Measurements from ENCODE around the gene TAOK2.
A peak's percentile ranks its signal among the peaks of the same experiment; 100 is the strongest.

The TAOK2 gene

DNA sequence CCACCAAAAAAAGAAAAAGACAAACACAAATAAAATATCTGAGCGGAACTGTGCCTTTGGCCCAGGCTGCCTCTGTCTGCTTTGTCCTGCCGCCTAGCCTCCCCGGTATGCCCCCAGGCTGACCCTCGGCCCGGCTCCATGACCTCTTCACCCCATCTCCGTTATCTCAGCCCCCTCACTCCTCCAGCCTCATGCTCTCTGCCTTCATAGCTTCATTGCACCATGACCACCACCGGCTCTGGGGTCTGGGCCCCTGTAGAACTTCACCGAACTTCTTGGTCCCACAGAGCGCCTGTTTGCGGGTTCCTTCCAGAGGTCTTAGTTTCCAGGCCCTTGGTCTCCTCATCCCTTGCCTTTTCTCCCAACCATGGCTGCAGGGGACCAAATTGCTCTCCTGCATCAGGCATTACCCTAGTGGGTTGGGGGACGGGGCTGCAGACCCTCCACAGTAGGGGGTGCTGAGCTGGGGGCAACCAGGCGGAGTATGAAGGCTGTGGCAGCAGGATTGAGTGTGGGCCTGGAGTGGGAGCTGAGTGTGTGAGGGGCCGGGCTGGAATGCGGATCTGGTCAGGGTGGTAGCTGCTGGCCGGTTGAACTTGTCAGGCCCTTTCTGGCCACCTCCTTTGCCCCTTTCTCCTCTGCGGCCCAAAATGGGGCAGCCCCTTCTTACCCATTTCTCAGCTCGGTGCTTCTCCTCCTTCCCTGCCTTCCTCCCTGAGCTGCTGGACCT lies 14.8 kb downstream of the TAOK2 start:
- no peak for DNase-seq

DNA sequence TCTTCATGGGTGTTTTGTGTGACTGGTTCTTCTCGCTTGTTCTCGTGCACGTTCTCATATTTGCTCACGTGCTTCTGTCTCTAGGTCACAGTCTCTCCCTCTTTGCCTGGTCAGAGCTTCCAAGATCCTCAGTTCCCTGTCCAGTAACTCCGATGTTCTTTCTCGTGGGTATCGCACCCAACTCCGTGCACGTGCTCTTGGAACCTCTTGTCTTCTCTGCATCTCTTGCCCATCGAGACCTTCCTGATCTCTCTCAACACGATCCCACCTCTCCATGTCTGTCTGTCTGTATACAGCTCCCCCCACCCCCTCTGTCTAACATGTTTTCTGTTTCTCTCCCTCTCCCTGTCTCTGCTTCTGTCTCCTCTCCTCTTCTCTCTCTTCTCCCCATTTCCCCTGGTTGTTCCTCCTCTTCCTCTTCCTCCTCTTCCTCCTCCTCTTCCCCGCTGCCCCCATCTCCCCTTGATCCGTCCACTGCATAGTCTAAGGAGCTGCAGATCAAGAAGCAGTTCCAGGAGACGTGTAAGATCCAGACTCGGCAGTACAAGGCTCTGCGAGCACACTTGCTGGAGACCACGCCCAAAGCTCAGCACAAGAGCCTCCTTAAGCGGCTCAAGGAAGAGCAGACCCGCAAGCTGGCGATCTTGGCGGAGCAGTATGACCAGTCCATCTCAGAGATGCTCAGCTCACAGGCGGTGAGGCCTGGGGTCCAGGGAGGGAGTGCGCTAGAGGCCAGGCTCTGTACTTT lies 15.6 kb downstream of the TAOK2 start:
- DNase-seq: no peak

DNA sequence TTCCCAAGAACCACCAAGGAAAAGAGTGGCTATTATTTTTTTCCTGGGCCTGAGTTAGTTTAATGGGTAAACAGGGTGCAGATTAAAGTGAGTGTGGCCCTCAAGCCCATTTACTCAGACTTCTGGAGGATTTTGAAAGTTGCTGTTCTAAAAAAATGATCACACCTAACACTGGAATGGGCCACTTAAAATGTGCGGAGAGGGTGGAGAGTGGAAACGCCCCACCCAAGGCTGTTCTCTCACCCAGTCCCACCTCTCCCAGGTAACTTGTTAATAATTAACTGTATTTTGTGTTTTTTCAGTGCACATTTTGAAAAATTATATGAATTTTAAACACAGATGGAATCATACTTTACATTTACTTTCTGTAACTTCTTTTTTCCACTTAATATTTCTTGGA lies 16.4 kb downstream of the TAOK2 start:
- DNase-seq: no peak

DNA sequence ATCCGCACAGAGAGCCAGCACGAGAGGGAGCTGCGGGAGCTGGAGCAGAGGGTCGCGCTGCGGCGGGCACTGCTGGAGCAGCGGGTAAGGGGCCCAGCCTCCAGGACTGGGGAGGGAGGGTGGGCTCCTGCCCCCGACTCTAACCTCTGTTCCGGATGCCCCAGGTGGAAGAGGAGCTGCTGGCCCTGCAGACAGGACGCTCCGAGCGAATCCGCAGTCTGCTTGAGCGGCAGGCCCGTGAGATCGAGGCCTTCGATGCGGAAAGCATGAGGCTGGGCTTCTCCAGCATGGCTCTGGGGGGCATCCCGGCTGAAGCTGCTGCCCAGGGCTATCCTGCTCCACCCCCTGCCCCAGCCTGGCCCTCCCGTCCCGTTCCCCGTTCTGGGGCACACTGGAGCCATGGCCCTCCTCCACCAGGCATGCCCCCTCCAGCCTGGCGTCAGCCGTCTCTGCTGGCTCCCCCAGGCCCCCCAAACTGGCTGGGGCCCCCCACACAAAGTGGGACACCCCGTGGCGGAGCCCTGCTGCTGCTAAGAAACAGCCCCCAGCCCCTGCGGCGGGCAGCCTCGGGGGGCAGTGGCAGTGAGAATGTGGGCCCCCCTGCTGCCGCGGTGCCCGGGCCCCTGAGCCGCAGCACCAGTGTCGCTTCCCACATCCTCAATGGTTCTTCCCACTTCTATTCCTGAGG lies 17.4 kb downstream of the TAOK2 start:
- no peak for DNase-seq

DNA sequence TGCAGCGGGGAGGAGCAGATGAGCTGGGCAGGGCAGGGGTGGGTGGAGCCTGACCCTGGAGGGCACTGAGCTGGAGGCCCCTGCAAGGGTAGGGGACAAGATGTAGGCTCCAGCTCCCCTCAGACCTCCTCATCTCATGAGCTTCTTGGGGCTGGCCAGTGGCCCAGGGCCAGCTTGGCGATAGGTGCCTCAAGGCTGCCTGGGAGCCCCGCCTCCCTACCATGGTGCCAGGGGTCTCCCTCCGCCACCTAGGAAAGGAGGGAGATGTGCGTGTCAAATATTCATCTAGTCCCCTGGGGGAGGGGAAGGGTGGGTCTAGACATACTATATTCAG lies 17.9 kb downstream of the TAOK2 start:
- DNase-seq: no peak

DNA sequence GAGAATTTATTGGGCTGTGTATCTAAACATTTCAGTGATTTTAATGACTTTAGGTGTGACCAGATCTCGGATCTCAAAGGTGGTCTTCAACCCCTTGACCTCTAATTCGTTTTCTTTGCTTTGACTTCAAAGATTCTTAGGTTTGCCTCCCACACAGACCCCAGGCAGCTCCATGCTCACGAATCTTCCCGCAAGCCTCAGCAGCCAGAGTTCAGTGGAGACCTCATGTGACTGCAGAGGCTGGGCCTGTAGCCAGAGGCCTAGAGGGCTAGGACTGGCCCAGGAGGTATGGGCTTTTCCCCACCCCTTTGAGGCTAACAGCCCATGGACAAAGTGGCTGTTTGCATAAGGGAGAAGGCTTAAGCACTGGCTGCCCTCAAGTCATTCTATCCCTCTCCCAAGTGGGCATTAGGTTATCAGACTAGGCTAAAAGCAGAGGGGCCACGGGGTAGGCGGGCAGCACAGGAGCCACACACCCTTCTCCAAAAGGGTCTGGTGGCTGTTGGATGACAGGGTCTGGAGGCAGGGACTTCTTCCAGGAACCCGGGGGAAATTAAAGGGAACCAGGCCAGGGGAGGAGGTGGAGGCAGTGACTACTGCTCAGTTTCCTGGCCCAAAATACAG lies 18.8 kb downstream of the TAOK2 start:
- DNase-seq: no peak

DNA sequence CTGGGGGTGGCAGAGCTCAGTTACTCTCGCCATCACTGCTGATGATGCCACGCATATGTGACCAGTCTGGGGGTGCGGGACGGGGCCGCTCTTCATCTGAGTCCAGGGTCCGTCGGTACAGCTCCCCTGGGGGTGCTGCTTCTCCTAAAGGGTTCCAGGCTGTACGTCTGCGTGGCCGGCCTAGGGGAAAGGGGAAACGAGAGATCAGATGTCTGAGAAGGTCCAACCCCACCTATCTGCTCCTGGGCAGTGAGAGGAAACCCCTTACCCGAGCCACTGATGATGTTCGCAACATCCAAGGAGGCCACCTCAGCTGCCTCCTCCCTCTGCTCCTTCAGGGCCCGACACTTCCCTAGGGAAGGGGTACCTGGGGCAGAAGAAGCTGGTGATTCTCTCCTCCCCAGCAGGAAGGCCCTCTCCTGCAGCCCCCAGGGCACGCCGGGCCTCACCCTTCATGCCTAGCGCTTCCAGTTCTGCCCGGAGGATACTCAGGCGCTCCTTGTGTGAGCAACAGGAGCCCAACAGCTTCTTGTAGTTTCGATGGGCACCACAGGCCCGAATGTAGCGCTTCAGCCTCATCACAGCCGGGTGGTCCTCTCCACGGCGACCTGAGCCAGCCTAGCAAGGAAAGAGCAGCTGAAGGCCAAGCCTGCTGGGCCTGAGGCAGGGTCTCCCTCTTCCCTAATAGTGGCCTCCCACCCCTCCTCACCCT lies 19.7 kb downstream of the TAOK2 start:
- no peak for DNase-seq

DNA sequence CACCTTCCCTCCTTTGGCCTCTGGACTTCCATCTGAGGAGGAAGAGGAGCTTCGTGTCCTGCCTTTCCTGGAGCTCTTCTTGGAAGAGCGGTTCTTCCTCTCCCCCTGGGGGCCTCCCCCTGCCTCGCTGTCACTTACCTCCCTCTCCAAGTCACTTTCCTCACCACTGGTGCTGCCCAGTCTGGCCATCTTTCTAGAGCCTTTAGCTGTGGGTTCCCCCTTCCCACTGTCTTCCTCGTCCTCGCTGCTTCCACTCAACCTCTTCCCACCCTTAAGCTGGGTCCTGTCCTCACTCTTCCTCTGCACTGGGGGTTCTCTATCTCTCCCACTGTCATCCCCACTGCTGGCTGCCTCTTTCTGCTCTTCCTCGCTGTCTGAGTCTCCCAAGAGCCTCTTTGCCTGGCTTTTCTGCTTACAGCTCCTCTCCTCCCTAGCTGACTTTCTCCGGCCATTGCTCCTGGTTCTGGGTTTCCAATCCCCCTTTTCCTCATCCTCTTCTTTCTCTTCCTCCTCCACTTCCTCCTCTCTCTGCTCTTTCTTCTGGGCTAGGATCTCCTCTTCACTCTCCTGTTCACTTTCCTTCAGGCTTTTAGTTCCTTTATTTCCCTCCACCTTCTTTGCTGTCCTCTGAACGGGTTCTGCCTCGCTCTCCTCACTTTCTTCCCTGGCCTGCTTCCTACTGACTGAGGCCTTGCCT lies 20.4 kb downstream of the TAOK2 start:
- no peak for DNase-seq

DNA sequence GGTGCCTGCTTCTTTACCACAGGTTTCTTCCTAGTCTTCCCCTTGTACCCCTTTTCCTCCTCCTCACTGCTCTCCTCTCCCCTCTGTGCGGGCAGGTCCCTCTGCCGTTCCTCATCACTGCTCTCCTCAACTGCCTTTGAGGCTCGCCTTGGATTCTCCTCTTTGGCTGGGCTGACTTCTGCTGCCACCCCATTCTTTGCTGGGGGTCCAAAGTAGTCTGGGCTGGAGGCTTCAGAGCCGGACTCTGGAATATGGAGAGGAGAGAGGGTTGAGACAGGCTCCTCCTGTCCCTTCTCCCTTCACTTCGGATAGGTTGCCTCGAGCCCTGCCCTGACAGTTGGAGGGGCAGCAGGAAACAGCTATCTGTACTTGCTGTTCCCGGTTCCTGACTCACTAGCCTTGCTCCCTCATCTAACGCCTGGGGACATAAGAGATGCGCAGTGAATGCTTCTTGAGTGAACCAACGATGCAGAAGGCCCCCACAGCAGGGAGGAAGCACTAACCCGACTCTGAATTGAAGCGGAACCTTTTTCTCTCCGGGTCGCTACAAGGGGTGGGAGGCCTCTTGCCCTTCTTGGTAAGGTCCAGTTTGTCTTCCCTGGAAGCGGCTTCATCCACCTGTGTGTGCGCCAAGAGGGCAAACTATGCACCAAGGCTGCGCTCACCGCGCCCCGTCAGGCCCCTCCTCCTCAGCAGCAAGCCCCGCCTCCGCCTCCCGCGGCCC lies 21.1 kb downstream of the TAOK2 start:
- peak; percentile 18 for DNase-seq

DNA sequence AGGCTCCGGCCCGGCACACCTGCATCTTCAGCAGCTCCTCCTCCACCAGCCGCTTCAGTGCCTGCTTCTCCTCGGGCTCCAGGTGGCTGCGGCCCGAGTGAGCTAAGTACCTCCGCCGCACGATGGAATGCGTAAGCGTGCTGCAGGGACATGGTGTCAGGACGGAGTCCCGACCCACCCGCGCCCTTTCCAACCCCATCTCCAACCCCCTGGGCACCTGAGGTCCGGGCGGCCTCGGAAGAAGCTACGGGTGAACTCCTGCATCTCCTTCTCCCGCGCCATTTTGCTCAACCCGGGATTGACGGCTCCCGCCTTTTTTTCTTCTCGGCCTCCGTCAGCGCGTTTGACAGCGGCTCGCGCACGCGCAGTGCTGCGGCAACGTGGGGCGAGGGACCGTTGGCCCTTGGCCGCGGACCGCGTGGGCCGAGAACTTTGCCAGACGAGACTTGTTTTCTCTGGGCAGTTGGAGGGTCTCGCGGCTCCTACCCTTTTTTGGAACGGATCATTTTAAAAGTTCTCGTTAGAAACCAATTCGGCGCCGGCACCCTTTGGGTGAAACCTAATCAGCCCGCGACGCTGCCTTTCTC lies 21.7 kb downstream of the TAOK2 start, which contains the start of gene HIRIP3:
Gene HIRIP3, minus strand, starts transcription at position 294 of the 587 bp plus-strand sequence. Its CDS starts 12 bp downstream, at position 282.
- peak; percentile 71 for DNase-seq

DNA sequence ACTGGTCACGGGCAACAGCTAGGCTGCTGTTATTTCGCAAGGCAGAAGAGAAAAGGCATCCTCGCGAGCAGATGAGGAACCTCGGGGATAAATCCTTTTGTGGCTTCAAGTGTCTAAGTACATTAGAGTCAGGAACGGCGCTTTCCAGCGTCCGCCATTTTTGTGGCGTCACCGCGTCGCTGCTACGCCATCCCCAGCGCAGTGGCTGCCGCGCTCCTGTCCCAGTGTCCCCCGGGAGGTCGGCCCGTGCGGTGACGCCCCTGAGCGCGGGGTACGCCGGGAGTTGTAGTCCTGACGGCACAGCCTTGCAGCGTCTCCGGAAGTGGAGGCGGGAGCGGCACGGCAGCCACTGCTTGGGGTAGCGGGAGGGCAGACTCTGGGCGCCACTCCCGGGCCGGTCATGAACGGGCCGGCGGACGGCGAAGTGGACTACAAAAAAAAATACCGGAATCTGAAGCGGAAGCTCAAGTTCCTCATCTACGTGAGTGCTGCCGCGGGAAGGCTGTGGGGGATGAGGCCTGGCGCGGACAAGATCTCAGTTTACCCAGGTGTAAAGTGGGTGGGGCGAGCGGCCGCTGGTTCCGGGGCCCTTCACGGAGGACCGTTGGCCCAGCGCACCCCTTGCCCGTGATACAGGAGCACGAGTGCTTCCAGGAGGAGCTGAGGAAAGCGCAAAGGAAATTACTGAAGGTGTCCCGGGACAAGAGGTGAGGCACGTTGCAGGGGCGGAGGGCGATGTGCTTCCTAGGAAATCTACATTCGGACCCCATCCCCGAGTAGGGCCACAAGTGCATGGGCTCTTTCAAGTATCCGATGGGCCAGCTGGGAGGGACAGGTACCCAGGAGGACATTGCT lies 22.5 kb downstream of the TAOK2 start, which contains the start of gene INO80E:
Gene INO80E, plus strand, starts transcription at position 331 of the 855 bp plus-strand sequence. Its CDS starts 70 bp downstream, at position 401.
- peak; percentile 97 for DNase-seq

DNA sequence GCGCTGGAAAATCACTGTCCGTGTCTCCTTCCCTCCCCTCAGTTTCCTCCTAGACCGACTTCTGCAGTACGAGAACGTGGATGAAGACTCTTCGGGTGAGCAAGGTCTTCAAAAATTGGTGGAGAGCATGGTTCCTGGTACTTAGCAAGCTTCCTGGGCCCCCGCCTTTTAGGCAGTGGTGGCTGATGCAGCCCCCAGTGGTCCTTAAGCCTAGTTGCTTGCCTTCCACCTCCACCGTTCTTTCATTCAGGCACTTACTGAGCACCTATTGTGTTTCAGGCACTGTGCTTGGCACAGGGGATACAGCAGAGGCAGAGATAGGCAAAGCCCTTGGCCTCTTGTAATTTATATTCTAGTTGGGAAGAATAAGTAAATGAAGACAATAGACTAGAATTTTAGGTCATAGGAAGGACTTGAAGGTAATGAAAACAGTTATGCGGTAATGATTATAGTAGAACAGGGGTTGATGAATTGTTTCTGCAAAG lies 23.1 kb downstream of the TAOK2 start:
- no peak for DNase-seq

DNA sequence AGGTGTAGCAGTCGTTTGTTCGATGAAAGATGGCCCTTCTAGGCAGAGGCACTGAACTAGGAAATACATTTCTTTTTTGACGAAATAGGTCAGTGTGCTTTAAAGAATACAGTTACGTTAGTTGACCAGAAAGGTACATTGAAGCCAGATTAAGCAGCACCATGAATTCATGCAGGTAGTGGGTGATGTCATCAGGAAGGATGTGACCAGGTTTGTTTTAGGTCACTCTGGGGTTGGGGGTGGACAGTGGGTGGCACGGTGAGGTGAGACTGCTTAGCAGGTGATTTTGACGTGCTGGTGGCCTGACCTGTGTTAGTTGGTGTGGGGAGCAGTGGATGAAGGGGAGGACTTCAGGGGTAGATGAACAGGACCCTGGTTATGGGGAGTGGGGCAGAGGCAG lies 25.9 kb downstream of the TAOK2 start:
- DNase-seq: no peak

DNA sequence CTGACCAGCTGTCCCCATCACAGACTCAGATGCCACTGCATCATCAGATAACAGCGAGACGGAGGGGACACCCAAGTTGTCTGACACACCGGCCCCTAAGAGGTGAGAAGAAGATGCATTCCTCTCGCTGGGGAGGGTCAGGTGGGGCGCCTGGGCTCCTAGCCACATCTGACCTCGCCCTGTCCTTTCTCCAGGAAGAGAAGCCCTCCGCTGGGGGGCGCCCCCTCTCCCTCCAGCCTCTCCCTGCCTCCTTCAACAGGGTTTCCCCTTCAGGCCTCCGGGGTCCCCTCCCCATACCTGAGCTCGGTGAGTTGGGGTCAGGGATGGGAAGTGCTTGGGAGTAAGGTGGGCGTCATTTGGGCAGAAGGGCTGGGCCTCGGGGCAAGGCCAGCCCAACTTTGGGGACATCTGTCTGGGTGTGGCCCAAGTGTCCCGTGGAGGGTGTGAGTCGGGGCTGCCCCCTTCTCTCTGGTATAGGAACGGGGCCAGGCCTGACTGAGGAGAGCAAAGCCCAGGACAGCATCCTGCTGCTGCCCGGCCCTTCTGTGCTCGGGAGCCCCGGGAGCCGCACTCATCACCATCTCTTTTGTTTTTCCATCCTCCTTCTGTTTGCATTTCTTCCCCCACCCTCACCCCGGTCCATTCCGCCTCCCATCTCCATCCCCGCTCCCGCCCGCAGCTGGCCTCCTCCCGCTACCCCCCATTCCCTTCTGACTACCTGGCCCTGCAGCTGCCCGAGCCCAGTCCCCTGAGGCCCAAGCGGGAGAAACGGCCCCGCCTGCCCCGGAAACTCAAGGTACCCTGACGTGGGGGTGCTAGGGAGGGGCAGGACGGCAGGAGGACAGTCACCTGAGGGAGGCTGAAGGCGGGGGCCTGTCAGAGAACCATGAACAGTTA lies 27.3 kb downstream of the TAOK2 start:
- DNase-seq: no peak

DNA sequence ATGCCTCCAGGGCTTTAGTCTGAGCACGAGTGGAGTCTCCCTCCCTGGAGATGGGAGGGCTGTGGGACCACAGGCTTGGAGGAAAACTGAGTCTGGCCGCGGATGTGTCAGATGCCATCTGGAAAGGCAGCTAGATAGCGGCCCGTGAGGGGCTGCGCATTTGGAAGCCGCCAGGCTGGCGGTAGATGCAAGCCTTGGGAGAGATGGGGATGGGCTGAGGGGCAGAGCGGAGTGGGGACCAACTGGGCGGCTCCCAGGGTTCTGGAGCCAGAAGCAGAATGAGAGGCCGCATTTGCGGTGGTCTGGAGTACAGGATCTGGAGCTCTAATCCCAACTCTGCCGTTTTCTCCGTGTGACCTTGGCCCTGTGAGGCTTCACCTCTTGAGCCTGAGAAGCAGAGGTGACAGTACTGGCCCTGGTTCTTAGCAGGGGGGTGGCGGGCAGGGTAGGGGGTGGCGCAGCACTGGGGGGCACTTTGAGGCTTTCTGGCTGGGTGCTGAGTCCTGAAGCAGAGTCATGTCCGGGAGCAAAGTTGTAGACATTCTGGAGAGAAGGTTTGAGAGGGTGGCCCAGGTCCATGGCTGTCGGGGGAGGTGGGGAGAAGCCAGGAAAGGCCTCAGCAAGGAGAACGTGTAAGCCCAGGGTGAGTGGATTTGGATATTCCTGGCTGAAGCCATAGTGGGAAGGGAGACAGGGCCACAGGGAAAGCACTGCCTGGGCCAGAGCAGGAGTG lies 29.1 kb downstream of the TAOK2 start:
- DNase-seq: no peak

DNA sequence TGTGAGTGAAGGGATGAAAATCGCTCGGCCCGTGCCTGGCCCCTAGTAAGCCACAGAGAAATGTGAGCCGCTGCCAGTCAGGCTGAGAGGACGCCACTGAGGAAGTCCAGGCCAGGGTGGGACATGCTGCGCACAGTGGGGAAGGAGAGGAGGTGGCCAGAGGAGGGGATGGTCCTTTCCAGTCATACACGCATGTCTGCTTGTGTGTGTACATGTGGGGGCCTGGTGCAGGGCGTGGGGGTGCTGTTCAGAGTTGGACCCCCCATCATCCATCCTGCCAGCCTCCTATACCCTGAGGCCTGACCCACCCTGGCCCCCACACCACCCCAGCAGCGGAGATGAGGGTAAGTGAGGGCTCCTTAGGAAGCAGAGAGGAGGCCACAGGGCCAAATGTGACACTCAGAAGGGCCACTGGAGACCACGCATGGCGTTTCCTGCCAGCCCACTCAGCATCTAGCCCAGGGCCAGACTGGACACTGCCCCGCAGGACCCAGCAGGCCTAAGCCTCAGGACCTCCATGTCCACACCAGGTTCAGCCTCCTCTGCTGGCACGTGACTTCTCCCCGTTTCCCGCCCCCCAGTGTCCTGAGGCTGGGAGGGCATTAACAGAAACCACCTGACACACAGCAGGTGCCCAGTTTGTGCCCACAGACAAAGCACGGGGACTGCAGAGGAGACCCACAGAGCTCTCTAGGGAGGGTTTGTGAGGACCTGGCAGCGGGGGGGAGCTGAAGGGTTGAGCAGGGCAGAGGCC lies 30.2 kb downstream of the TAOK2 start:
- DNase-seq: no peak

DNA sequence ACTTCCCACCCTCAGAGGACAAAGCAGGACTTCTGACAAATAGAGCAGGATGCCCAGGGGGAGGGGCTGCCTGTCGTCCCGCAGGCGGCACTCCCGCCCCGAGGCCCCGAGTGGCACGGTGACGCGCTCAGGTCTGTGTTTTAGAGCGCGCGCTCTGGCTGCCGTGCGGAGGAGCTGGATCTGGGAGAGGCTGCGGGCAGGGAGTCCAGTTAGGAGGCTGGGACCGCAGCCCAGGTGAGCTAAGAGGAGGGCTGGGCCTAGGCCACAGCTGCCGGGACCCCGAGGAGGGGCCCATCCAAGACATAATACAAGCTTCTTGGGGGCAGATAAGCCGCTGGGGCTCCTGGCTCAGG lies 30.7 kb downstream of the TAOK2 start:
- DNase-seq: no peak
